ENCODE results near the gene IFT122.

Gene IFT122

GRCh38 chr3:129434140-129434539 lies 5.9 kb upstream of the IFT122 start:
- DNase-seq (ENCODE audit: insufficient read length, low spot score) = no peak
- FAIRE-seq = no peak
- TF ChIP-seq POLR2A (IDR thresholded peaks at IDR 0.05; ENCODE audit: low read depth, low read length) (no peak), POU2F2 (IDR thresholded peaks at IDR 0.05; ENCODE audit: low read depth, low read length) (no peak), POLR2AphosphoS5 (IDR thresholded peaks at IDR 0.05; ENCODE audit: low read depth, low read length) (no peak), SPI1 (IDR thresholded peaks at IDR 0.05; ENCODE audit: low read depth, low read length) (no peak), TAF1 (IDR thresholded peaks at IDR 0.05; ENCODE audit: low read depth, low read length) (no peak), PAX5 (IDR thresholded peaks at IDR 0.05; ENCODE audit: insufficient read depth, low read length, severe bottlenecking) (no peak)

- FAIRE-seq = no peak
- TF ChIP-seq POLR2A (IDR thresholded peaks at IDR 0.05; ENCODE audit: low read depth, low read length) (no peak), POU2F2 (IDR thresholded peaks at IDR 0.05; ENCODE audit: low read depth, low read length) (no peak), SPI1 (IDR thresholded peaks at IDR 0.05; ENCODE audit: low read depth, low read length) (no peak), PAX5 (IDR thresholded peaks at IDR 0.05; ENCODE audit: insufficient read depth, low read length, severe bottlenecking) (no peak), POLR2AphosphoS5 (IDR thresholded peaks at IDR 0.05; ENCODE audit: low read depth, low read length) (no peak), TAF1 (IDR thresholded peaks at IDR 0.05; ENCODE audit: low read depth, low read length) (no peak)
- no peak for DNase-seq (ENCODE audit: insufficient read length, low spot score)
These were observed 4.7 kb upstream of the IFT122 start for GRCh38 chr3:129435367-129435766.

GRCh38 chr3:129439226-129439816 lies 703 bp upstream of the IFT122 start:
- TF ChIP-seq SPI1 (IDR thresholded peaks at IDR 0.05; ENCODE audit: low read depth, low read length) = peak; percentile 65
- no peak for TF ChIP-seq POLR2AphosphoS5 (IDR thresholded peaks at IDR 0.05; ENCODE audit: low read depth, low read length)
- no peak for TF ChIP-seq POU2F2 (IDR thresholded peaks at IDR 0.05; ENCODE audit: low read depth, low read length)
- DNase-seq (ENCODE audit: insufficient read length, low spot score) (peak; percentile 38), FAIRE-seq (no peak)

GRCh38 chr3:129440618-129441190 lies 680 bp downstream of the IFT122 start:
- FAIRE-seq = no peak
- DNase-seq (ENCODE audit: insufficient read length, low spot score) = peak; percentile 33
- TF ChIP-seq PAX5 (IDR thresholded peaks at IDR 0.05; ENCODE audit: insufficient read depth, low read length, severe bottlenecking) = no peak
- TF ChIP-seq POLR2AphosphoS5 (IDR thresholded peaks at IDR 0.05; ENCODE audit: low read depth, low read length) = no peak
- TF ChIP-seq POLR2A (IDR thresholded peaks at IDR 0.05; ENCODE audit: low read depth, low read length) = no peak; the same call in 1 of the 2 replicates
- no peak for TF ChIP-seq POU2F2 (IDR thresholded peaks at IDR 0.05; ENCODE audit: low read depth, low read length)

GRCh38 chr3:129441215-129441614 lies 1.2 kb downstream of the IFT122 start:
- FAIRE-seq = peak; percentile 59
- no peak for DNase-seq (ENCODE audit: insufficient read length, low spot score)
- no peak for TF ChIP-seq POLR2A (IDR thresholded peaks at IDR 0.05; ENCODE audit: low read depth, low read length)

- DNase-seq (ENCODE audit: insufficient read length, low spot score) (no peak), FAIRE-seq (no peak)
- TF ChIP-seq PAX5 (IDR thresholded peaks at IDR 0.05; ENCODE audit: insufficient read depth, low read length, severe bottlenecking) (no peak), SPI1 (IDR thresholded peaks at IDR 0.05; ENCODE audit: low read depth, low read length) (no peak), POLR2AphosphoS5 (IDR thresholded peaks at IDR 0.05; ENCODE audit: low read depth, low read length) (no peak), POLR2A (IDR thresholded peaks at IDR 0.05; ENCODE audit: low read depth, low read length) (no peak), TAF1 (IDR thresholded peaks at IDR 0.05; ENCODE audit: low read depth, low read length) (no peak), POU2F2 (IDR thresholded peaks at IDR 0.05; ENCODE audit: low read depth, low read length) (no peak)
These were observed 1.8 kb downstream of the IFT122 start for GRCh38 chr3:129441782-129442181.

- TF ChIP-seq POLR2AphosphoS5 (IDR thresholded peaks at IDR 0.05; ENCODE audit: low read depth, low read length) (no peak), POLR2A (IDR thresholded peaks at IDR 0.05; ENCODE audit: low read depth, low read length) (no peak), POU2F2 (IDR thresholded peaks at IDR 0.05; ENCODE audit: low read depth, low read length) (no peak), PAX5 (IDR thresholded peaks at IDR 0.05; ENCODE audit: insufficient read depth, low read length, severe bottlenecking) (no peak), SPI1 (IDR thresholded peaks at IDR 0.05; ENCODE audit: low read depth, low read length) (no peak), TAF1 (IDR thresholded peaks at IDR 0.05; ENCODE audit: low read depth, low read length) (no peak)
- no peak for FAIRE-seq
- no peak for DNase-seq (ENCODE audit: insufficient read length, low spot score)
These were observed 2.5 kb downstream of the IFT122 start for GRCh38 chr3:129442486-129442885.

GRCh38 chr3:129442947-129443346 lies 2.9 kb downstream of the IFT122 start:
- no peak for DNase-seq (ENCODE audit: insufficient read length, low spot score)
- no peak for TF ChIP-seq TAF1 (IDR thresholded peaks at IDR 0.05; ENCODE audit: low read depth, low read length)
- no peak for TF ChIP-seq SPI1 (IDR thresholded peaks at IDR 0.05; ENCODE audit: low read depth, low read length)
- TF ChIP-seq POU2F2 (IDR thresholded peaks at IDR 0.05; ENCODE audit: low read depth, low read length) = no peak
- no peak for TF ChIP-seq POLR2A (IDR thresholded peaks at IDR 0.05; ENCODE audit: low read depth, low read length)
- TF ChIP-seq POLR2AphosphoS5 (IDR thresholded peaks at IDR 0.05; ENCODE audit: low read depth, low read length) = no peak
- no peak for TF ChIP-seq PAX5 (IDR thresholded peaks at IDR 0.05; ENCODE audit: insufficient read depth, low read length, severe bottlenecking)
- FAIRE-seq = no peak

GRCh38 chr3:129445471-129445870 lies 5.4 kb downstream of the IFT122 start:
- DNase-seq (ENCODE audit: insufficient read length, low spot score) (no peak), FAIRE-seq (no peak)
- TF ChIP-seq PAX5 (IDR thresholded peaks at IDR 0.05; ENCODE audit: insufficient read depth, low read length, severe bottlenecking) = no peak
- no peak for TF ChIP-seq TAF1 (IDR thresholded peaks at IDR 0.05; ENCODE audit: low read depth, low read length)

- DNase-seq (ENCODE audit: insufficient read length, low spot score) (no peak), FAIRE-seq (no peak)
- TF ChIP-seq POLR2A (IDR thresholded peaks at IDR 0.05; ENCODE audit: low read depth, low read length) (no peak), SPI1 (IDR thresholded peaks at IDR 0.05; ENCODE audit: low read depth, low read length) (no peak), TAF1 (IDR thresholded peaks at IDR 0.05; ENCODE audit: low read depth, low read length) (no peak), POLR2AphosphoS5 (IDR thresholded peaks at IDR 0.05; ENCODE audit: low read depth, low read length) (no peak), PAX5 (IDR thresholded peaks at IDR 0.05; ENCODE audit: insufficient read depth, low read length, severe bottlenecking) (no peak), POU2F2 (IDR thresholded peaks at IDR 0.05; ENCODE audit: low read depth, low read length) (no peak)
These were observed 6.9 kb downstream of the IFT122 start for GRCh38 chr3:129446926-129447325.

All from GM12891 (cell line).